OCI-M2 (cell line): ENCODE data around the gene NTM.

ENCODE experiments used
- DNase-seq: peaks from one replicate; lab custom pipeline; 2025; ENCODE audit not compliant: unreplicated experiment; lab: John Stamatoyannopoulos, UW

The NTM gene

DNA sequence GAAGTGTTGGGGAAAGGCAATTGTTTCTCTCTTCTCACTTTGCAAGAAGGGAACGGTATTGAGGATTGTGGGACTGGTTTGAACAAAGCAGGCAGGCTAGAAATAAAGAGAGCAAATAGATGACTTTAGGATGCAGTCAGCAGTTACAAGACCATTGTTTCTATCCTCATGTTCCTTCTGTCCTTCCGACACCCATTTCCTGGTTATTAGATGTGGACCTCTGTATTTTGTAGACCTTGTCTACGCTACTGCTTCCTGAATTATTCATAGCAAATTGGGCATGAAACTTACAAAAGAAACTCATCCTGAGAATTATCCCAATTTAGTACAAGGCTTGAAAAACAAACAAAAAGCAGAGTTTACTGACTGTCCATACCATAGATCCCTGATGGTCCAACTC, 656.3 kb downstream of the NTM start:
- no peak for DNase-seq

DNA sequence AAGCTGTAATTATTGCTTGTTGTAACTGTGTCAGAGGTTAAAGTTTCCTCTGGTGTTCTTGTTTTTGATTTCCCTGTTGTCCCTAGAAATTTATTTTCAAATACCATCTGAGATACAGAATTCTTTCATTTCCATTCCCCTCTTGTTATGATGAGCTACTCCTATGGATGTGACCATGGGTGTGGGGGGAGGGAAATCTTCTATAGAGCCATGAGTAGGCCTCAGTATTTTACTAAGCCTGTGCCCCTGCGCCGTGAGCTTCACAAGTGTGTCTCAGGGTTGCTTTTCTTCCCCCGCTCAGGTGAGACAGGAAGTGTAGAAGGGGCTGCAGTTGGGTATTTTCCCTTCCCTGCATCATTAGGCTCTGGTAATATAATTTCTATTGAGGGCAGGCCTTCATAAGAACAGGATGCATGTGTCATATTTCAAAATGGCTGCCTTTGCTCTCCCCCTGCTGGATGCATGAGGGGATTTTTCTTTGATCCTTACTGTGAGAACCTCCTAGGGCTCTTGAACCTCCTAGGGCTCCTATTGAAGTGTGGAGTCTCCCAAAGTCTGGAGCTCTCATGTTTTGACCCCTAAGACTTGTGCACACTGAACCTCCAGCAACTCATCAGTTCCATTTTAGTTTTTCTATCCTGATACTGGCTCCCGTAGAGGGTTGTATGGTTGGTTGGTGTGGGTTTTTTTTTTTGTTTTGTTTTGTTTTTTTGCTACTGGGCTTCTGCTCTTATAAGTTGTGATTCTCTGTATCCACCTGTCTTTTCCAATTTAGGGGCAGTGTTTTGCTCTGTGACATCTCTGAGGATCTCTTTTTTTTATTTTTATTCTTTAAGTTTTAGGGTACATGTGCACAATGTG, 658.2 kb downstream of the NTM start:
- DNase-seq: no peak

DNA sequence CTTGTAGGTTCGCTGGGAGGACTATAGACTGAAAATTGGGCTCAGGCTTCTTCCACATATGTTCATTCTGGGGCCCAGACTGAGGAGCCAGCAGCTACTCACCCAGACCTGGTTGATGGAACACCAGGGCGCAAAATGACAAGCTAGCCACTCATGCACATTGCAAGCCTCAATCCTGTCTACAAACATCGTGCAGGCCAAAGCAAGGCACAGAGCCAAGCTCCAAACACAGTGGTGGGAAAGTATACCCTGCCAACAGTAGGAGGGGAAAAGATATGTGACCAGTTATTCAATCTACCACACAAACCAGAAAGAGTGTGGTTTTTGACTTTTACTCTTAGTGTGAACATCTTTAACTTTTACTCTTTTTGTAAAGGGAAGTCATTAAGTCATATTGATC, 660.5 kb downstream of the NTM start:
- no peak for DNase-seq

DNA sequence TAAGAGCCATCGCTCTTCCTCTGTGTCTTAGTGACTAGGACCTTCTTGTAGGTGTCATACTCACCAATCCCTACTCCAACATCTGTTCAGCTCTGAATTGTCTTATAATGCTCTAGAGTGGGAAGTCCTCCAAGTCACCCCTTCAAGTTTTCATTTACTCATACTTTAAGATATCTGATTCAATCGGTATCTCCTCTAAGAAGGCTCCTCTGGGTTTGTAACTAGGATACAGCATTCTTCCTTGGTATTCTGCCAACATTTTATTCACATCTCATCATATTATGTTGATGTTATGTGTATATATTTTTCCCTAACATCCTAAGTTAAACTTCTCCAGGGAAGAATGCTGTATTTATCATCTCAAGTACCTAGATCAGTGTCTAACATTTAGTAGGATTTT, 662.1 kb downstream of the NTM start:
- no peak for DNase-seq

DNA sequence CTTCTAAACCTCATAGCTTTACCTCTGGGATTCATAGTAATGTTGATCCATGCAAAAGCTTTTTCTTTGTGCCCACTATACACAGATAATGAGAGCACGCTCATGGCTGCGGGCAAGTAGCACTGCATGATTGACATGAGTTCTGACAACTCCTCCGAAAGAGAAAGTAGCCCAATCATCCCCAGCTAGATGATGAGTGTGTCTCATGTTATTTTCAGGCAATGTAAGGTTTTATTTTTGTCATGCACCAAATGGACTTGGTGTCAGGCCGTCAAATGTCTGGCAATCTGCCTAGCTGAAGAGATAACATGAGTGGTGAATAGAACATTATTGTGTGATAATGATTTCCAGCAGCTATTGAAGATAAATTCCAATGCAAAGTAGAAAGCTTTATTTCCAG, 662.6 kb downstream of the NTM start:
- no peak for DNase-seq

DNA sequence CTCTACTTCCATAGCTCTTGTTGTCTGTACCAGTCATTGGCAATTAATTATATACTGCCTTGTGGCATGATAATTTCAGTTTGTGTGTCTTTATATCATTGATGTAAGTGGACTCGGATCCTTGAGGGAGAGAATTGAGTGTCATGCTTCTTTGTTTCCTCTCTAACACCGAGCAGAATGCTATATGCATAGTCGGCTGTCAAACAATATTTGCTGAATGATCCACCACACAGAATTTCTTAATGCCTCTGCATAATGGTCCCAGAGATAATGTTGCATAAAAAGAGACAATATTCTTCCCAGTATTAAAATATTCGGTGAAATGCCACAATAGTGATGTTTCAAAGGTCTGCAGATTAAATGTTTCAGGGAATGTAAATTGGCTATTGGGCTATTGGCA, 664.8 kb downstream of the NTM start:
- no peak for DNase-seq

DNA sequence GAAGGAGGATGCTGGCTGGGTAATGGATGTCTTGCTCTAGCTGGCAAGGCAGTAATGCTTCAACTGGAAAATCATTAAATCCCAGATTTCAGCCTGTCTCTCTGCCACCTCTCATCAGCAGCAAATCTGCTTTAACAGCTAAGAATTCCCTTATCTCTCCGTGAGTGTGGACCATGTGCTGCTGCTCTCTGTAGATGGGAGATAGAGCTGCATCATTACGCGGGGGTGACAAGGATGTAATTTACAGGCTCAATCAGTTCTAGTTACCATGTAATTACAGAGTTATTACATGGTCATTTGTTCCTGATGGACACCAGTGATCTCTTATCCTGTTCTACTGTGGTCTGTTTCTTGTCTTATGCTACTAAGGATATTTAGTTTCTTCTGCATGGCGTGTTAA, 665.4 kb downstream of the NTM start:
- no peak for DNase-seq

DNA sequence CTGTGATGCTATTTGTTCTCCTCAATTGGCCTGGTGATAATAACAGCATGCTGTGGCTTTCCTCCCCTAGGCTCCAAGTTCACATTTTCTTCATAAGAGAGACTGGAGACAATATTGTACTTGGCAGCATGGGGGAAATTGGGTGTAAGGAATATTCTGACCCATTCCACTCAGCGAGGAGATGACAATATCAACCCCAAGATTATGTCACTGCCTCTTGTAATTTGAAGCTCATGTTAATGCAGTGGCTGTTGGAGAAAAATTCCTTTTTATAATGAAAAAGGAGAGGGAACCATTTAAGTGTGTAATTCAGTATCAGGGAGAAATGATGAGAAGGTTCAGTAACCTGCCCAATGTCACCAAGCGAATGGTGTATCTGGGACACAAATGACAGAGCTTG, 665.8 kb downstream of the NTM start:
- DNase-seq: no peak

DNA sequence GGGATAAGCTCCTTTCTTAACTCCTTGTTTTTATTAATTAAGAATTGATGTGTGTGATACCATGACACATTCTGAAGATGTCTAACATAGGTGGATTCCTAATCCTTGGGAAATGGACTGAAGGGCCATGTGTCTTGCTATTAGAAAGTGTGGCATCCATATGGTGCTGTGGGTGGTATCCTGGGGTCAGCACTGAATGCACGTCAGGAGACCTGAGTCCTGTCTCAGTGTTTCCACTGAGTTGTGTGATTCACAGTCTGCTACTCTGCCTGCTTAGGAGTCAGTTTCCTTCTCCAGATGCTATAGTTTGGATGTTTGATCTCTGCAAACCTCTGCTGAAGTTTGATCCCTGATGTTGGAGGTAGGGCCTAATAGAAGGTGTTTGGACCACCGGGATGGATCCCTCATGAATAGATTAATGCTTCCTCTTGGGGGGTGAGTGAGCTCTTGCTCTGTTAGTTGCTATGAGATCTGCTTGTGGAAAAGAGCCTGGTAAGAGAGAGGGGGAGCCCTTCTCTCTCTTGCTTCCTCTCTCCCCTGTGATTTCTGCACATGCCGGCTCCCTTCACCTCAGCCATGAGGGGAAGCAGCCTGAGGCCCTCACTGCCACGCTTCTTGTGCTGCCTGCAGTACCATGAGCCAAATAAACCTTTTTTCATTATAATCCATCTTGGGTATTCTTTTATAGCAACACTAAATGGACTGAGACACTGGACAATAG, 666.5 kb downstream of the NTM start:
- DNase-seq: no peak

DNA sequence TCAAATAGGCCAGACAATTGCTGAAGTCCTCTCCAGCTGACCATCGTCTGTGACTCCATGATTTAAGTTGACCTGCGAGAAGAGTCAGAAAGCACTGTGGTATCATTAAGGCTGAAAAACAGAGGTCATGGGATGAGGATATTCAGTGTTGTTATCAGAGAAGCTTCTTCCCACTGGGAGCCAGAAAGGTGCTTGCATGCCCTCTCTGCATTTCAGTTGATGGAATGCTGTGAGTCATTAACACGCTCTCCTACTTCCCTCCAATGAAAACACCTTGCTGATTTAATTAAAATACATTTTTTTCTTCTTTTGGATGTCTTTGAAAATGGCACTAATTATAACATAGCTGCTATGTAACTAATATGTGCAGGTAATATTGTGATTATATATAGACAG, 667.0 kb downstream of the NTM start:
- DNase-seq: no peak

DNA sequence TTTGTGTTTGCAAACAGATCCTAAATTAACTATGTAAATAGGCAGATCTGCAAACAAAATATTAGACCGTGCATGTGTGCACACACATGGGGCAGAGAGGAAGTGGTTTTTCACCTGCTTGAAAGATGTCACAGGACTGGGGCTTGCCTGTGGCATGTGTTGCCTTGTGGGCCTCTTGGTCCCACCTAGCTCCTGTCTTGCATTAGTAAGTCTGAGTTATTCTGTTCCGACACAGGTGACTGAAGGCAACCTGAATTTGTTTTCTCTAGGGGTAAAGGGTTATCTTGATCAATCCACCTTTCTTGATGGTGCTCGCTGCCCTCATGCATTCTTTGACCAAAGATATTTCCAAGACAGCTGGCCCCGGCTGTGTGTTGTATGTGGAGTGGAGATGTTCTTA, 667.5 kb downstream of the NTM start:
- no peak for DNase-seq

DNA sequence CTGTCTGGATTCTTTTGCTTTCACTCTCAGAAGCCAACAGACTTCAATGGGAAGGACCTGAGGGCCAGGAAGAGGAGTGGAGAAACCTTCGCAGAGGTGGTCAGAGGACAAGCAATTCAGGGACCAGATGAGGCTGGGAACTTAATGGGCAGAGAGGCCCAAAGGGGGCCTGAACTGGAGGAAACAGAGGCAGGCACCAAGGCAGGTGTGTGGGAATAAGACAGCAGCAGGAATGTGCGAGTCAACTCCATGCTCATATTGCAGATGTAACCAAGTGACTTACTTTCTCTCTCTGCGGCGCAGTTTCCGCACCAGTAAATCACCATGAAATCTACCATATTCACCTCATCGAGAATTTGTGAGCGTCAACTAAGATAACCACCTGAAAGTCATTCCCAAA, 669.1 kb downstream of the NTM start:
- DNase-seq: no peak

DNA sequence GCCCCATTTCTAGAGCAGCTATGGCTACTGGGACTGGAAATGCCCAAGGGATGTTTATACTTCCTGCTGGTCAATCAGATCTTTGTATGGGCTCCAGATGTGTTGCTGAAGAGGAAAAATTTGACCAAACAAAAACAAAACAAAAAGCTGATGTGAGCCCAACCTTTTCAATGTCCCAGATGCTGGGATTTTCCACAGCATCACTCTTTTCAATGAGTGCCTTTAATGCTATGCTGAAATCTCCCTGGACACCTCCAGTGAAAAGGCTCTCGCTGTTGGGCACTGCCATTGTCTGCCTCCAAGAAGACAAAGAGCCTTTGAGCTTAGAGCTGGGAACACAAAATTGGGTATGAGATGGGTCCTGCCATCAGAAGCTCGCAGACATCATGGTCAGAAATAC, 671.9 kb downstream of the NTM start:
- DNase-seq: no peak

DNA sequence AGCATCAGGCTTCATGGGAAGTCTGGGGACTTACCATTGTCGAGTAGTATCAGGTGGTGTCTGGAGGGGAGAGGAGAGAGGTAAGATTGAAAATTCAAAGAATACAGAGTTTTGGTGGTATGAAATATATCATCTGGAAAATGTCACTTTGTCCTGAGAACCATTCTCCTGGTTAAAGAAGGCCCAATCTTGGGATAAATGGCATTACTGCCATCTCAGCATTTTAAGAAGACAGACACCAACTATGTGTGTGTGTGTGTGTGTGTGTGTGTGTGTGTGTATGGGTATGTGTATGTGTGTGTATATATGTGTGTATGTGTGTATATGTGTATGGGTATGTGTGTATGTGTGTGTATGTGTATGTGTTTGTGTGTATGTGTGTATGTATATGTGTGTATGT, 673.3 kb downstream of the NTM start:
- no peak for DNase-seq

DNA sequence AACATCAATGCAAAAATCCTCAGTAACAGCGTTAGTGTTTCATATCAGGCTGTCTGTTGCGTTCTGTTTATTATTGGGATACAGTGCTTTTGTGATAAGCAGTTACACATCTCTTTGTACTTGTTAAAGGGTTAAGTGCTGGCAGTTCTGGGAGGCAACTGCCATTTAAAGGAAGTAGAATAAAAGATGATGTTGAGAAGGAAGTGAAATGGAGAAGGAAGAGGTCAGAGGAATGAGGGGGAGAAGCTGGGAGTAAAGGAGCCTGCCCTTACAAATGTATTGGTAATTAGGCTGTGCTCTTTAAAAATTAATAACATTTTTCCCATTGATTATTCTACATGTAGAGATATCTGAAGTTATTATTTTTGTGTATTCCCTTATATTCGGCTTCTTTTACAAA, 674.7 kb downstream of the NTM start:
- no peak for DNase-seq

DNA sequence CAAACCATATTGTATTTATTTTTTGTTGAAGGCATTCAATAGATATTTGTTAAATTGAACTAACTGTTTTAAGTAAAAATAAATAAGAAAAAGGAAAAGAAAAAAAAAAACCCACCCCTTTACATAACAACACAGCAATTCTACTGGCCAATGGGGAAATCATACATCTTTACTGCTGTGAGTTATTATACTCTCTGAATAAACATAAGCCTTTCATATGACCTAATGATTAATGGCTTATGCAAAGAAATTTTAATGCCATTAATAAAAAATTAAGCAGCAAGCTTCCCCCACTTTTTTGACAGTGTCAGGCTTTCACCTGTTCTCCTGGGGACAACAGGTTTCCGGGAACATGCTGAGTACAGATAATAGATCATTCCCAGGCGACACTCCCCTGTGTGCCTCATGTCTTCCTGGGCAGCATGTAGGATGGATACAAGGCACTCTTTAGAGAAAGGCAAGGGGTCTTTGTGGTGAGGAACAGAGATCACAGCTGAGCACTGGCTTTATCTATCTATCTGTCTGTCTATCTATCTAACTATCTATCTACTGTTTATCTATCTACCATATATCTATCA, 676.0 kb downstream of the NTM start:
- no peak for DNase-seq

DNA sequence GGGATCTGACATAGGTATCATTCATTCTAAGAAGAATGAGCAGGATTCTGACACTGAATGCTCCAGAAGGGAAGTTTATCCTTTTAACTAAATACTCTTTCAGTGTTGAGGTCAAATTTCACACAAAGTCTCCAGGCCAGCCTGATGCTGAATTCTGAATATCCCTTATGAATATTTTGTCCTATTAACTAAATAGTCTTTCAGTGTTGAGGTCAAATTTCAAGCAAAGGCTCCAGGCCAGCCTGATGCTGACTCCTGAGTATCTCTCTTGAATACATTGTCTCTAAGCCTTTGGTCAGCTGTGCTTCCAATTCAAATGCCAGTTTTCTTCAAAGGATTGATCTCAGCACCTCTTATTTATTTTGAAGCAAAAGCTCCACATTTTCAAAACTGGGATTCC, 676.8 kb downstream of the NTM start:
- DNase-seq: no peak

DNA sequence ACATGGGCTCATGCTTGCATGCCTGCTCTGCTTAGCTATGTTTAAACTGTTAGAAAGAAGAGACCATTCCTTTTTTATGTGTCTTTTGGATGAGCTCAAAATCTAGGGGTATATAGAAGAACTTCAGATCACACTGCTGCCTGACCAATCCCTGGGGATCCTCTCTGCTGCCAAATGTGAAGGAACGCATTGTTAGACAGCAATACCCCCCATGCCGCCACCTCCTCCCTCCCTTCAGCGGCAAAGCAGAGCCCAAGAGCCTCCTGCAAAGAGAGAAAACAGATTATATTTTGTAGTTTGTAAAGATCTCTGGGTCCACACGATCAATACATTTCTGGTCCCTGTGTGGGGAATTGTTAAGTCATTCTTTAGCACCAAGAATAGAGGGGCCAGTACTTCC, 677.6 kb downstream of the NTM start:
- no peak for DNase-seq

DNA sequence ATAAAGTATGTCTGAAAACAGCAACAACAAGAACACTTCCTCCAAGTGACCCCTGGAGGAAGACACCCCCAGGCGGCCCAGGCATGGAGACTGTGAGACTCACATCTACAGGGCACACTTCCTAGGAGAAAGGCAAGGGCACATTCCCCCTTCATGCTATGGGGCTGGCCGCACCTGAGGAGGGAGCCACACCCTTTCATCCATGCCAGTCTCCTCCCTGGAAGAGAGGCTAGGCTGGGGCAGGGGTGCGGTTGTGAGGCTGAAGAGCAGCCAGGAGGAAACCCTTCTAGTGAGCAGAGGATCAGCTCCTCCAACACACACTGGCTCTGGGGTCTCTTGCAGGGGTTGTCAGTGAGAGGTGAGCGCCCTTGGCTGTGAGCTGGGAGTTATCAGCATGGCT, 678.8 kb downstream of the NTM start:
- no peak for DNase-seq

DNA sequence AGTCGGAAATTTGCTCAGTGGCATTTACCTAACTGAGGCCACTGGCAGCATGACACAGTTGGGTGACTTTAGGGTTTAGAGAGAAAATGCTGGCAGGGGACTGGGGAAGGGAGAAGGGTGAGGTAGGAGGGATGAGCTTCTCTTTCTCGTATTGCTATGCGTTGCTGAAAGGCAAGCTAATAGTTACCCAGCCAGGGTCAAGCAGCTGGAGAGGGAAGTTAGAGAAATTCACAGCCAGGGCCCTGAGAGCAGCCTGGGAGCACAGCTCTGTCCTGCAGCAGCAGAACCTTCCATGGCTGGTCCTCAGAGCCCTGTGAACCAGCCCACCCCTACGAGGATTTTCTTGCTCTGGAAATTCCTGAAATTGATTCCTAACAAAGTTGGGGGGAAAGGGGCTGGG, 679.6 kb downstream of the NTM start:
- DNase-seq: no peak

DNA sequence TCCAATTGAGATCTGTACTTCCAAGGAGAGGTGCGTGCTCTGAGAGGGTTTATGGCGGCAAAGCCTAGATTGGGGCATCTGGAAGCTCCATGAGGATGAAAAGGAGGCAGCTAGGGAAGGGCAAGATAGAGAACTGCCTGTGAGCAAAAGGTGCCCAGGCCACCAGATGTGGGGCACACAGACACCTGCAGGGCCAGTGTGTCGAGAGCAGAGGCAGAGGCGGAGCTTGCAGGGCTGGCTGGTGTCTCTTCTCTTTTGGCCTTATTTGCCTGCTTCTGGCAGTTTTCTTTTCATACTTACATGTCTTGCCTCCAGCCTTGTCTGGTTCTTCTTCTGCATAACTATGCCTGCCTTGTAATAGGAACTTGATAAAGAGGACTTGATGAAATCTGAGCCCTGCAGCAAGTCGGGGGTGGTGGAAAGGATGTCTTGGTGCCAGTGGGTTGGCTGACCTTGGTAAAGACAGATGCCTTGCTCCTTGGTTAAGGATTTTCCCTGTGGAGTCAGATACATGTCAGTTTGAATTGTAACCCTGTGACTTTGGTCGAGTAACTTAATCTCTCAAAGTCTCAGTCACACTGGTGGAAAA, 680.3 kb downstream of the NTM start:
- DNase-seq: no peak

DNA sequence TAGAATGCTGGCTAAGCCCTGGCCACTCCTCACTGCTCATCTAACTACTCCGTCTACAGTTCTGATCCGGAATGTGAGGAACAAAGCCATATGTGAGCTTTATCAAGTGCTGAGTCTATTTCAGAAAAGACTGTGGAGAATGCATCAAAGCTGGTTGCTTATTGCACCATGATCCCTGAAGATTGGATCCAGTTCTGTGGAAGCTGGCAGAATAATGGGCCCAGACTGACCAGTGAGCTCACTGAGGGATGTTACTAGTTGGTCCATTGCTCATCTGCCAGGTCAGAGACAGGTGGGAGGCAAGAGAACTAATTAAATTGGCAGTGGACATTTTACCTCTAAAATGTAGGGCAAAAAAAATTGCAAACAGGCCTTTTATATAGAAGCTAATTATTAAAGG, 681.3 kb downstream of the NTM start:
- no peak for DNase-seq
